ENCODE data around the gene KCNK16. TPM values are rescaled to one million over a fixed set of nuclear protein-coding genes. Genes with fewer than 3 reads are reported as not detected.

Gene KCNK16
- total RNA-seq (not detected), polyA plus RNA-seq (not detected)

DNA sequence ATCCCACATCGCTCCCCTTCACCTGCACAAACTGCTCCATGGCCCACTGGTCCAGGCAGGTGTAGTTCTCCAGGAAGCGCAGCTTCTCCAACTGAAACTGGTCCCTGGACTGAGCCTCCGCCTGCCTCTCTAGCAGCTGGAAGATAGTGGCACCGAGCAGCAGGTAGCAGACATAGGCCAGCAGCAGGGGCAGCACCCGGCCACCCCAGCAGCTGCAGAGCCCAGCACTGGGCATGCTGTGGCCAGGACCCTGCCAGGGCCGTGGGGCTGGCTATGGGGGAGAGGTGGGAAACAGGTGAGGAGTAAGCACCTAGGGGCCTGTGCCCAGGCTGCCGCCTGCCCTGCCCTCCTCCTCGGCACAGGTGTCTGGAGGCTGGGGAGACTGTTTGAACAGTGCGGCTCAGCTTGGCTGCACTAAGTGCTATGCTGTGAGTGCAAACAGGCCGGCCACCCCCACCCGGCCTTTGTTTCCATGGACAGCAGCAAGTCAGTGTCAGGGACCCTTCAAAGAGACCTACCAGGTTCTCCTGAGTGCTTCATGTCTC, at the start of gene KCNK16:
KCNK16 (minus strand) TSS at position 397 of the 545 bp plus-strand sequence; CDS start at position 235, 162 bp downstream.
- Histone ChIP-seq H3K9me3 (no peaks in the 10 kb centered on the region), H3K4me3 (no peak within 1 kb of the TSS), H3K36me3 (no peaks in the 10 kb centered on the region), H3K4me1 (no peaks in the 10 kb centered on the region), H3K27me3 (no peaks in the 10 kb centered on the region), H3K27ac (no peak within 1 kb of the TSS)
- intact Hi-C loops (cut with DNase I), result no loop called here
- no peak for TF ChIP-seq EP300 (IDR thresholded peaks at IDR 0.05)
- TF ChIP-seq POLR2AphosphoS5 (IDR thresholded peaks at IDR 0.05), result no peak
- DNase-seq, result no peak
- 70 to 82% methylated on average over 11 of the region's 11 CpGs for WGBS, 2 donors

DNA sequence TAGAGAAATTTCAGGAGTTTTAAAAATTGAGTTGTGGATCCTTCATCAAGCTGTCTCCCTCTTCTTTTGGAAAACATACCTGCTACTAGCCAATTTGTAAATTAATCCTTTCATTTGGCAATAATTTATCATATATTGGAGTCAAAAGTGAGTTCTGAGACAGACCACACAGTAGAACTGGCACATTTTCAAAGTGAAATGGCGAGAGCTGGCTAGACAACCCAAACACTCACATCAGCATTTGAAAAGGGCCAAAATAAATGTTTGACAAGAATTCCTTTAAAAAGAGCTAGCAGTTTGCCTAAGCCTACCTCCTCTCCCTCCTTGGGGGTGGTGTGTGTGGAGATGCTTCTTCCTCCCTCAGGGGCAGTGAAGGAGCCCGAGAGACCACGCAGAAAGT, 47.9 kb upstream of the KCNK16 start:
- no peaks in the 10 kb centered on the region for H3K27me3 ChIP-seq
- intact Hi-C loops (cut with DNase I), result no loop called here
- no peak for DNase-seq
- TF ChIP-seq, protein P1, sequence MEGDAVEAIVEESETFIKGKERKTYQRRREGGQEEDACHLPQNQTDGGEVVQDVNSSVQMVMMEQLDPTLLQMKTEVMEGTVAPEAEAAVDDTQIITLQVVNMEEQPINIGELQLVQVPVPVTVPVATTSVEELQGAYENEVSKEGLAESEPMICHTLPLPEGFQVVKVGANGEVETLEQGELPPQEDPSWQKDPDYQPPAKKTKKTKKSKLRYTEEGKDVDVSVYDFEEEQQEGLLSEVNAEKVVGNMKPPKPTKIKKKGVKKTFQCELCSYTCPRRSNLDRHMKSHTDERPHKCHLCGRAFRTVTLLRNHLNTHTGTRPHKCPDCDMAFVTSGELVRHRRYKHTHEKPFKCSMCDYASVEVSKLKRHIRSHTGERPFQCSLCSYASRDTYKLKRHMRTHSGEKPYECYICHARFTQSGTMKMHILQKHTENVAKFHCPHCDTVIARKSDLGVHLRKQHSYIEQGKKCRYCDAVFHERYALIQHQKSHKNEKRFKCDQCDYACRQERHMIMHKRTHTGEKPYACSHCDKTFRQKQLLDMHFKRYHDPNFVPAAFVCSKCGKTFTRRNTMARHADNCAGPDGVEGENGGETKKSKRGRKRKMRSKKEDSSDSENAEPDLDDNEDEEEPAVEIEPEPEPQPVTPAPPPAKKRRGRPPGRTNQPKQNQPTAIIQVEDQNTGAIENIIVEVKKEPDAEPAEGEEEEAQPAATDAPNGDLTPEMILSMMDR (IDR thresholded peaks at IDR 0.05), result no peak
- TF ChIP-seq EP300 (IDR thresholded peaks at IDR 0.05) (no peak), POLR2AphosphoS5 (IDR thresholded peaks at IDR 0.05) (no peak), POLR2A (IDR thresholded peaks at IDR 0.05) (no peak)
- no peak overlapping the region for H3K4me3 ChIP-seq
- no peaks in the 10 kb centered on the region for H3K36me3 ChIP-seq
- 83 to 86% methylated on average over 3 of the region's 3 CpGs for WGBS, 2 donors
- H3K4me1 ChIP-seq, result no peaks in the 10 kb centered on the region
- no peaks in the 10 kb centered on the region for H3K9me3 ChIP-seq
- no peak overlapping the region for H3K27ac ChIP-seq

DNA sequence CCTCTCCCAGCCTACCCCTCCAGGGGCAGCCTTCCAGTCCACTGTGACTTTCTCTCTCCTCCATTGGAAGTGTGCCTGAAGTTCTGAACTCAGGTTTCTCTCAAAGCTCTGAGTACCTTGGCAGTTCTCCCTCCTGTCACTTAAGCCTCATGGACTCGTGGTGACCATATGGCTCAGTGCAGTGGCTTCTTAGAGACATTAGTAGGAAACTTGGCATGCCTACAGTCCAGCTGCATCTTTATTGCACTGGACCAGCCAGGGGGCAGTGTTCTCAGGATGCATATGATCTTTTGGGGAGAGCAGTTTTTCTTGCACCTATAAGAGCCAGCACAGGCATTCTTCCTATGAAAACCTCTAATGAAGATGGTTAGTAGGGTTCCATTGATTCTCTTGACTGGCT, 47.5 kb upstream of the KCNK16 start:
- Histone ChIP-seq H3K9me3 (no peaks in the 10 kb centered on the region), H3K36me3 (no peaks in the 10 kb centered on the region), H3K4me1 (no peaks in the 10 kb centered on the region), H3K27me3 (no peaks in the 10 kb centered on the region), H3K4me3 (no peak overlapping the region), H3K27ac (no peak overlapping the region)
- 44 to 63% methylated on average over 1 of the region's 1 CpG for WGBS, 2 donors
- no peak for TF ChIP-seq EP300 (IDR thresholded peaks at IDR 0.05)
- no peak for TF ChIP-seq POLR2A (IDR thresholded peaks at IDR 0.05)
- TF ChIP-seq, protein P1 (IDR thresholded peaks at IDR 0.05), result no peak
- no peak for TF ChIP-seq POLR2AphosphoS5 (IDR thresholded peaks at IDR 0.05)
- intact Hi-C loops (cut with DNase I), result no loop called here
- DNase-seq, result no peak

DNA sequence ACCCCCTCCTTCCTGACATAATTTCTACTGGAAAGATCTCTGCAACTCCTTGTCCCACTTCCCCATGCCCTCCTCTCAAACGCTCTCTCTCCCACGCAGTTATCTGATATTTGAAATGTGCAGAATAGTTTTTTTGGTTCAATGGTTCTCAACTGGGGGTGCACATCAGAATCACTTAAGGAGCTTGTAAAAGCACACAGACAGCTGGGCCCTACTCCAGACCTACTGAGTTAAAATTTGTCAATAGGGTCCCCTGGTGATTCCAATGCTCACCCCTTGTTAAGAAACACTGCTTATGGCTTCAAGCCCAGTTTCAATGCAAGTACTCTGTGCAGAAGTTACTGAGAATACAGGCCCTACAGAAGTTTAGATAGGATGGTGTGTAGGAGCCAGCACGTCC, 45.2 kb upstream of the KCNK16 start:
- no peak for DNase-seq
- WGBS, 2 donors, result 82 to 86% methylated on average over 3 of the region's 3 CpGs
- Histone ChIP-seq H3K27me3 (no peaks in the 10 kb centered on the region), H3K4me1 (no peaks in the 10 kb centered on the region), H3K36me3 (no peaks in the 10 kb centered on the region), H3K27ac (no peak overlapping the region), H3K4me3 (no peak overlapping the region), H3K9me3 (no peaks in the 10 kb centered on the region)
- intact Hi-C loops (cut with DNase I), result no loop called here
- TF ChIP-seq EP300 (IDR thresholded peaks at IDR 0.05) (no peak), POLR2AphosphoS5 (IDR thresholded peaks at IDR 0.05) (no peak), POLR2A (IDR thresholded peaks at IDR 0.05) (no peak)
- TF ChIP-seq, protein P1 (IDR thresholded peaks at IDR 0.05), result no peak

DNA sequence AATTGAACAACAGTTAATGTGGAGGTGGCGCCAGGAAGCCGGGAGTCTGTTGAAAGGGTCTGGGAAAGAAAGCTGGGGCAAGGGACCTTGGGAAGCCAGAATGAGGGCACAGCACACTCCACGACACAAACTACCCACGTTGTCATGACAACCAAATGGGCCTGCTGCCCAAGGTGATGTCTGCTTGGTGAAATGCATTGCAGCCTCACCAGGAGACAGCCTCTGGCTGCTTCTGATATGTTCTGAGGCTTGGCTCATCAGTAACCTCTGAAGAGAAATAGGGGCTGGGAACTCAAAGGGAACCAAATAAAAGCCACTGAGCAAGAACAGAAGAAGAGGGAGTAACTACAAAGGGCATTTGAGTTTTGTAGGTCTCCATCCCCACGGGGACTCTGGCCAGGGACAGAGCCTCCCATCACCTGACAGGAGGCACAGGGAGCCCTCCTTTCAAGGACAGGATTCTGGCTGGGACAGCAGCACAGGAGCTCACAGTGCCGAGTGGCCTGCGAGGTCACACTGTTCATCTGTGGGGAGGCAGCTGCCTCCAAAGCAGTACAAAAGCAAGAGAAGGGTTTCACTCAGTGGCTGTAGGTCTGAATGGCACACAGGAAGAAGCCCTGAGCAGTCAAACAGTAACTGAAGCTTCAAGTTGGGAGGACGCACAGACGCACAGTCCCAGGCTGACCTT, 44.6 kb upstream of the KCNK16 start:
- WGBS, 2 donors, result 75 to 83% methylated on average over 9 of the region's 9 CpGs
- Histone ChIP-seq H3K9me3 (no peaks in the 10 kb centered on the region), H3K36me3 (no peaks in the 10 kb centered on the region), H3K4me1 (no peaks in the 10 kb centered on the region), H3K27me3 (no peaks in the 10 kb centered on the region), H3K4me3 (no peak overlapping the region), H3K27ac (no peak overlapping the region)
- no peak for DNase-seq
- intact Hi-C loops (cut with DNase I), result no loop called here
- TF ChIP-seq EP300 (IDR thresholded peaks at IDR 0.05), result no peak
- no peak for TF ChIP-seq POLR2A (IDR thresholded peaks at IDR 0.05)
- no peak for TF ChIP-seq POLR2AphosphoS5 (IDR thresholded peaks at IDR 0.05)
